ENCODE results near the gene TMEM163. TPM values are rescaled to one million over a fixed set of nuclear protein-coding genes. Genes with fewer than 3 reads are reported as not detected.

Gene TMEM163
- total RNA-seq, 1 experiment from 2014 or later, result 2.5 TPM

- intact Hi-C loops (cut with micrococcal nuclease; ENCODE audit: unreplicated experiment), result loop anchor here (5.0 kb wide), 2 partner anchors 164 to 179 kb away; no protein-coding TSS in a partner anchor
- peak overlapping the region; percentile 88 for H3K27ac Mint-ChIP-seq (ENCODE audit: unreplicated experiment)
- BruUV-seq (replicated peaks), result no TSS peak
- peaks cover 98% of the 10 kb centered on the region for H3K4me1 Mint-ChIP-seq (ENCODE audit: low read depth, unreplicated experiment)
- no peaks in the 10 kb centered on the region for H3K9me3 Mint-ChIP-seq (ENCODE audit: low read depth, unreplicated experiment)
- DNase-seq, result no peak
- peaks cover 29% of the 10 kb centered on the region for H3K36me3 Mint-ChIP-seq (ENCODE audit: insufficient read depth, unreplicated experiment)
- no peak for TF ChIP-seq CTCF (IDR thresholded peaks at IDR 0.05; ENCODE audit: unreplicated experiment)
- CTCF ChIA-PET, result interaction anchor here (0.8 to 3.1 kb wide), 12 partner anchors 19 to 525 kb away, joined by 3 to 35 read pairs (median 7); no protein-coding TSS in a partner anchor
- H3K4me3 Mint-ChIP-seq (ENCODE audit: low read depth, unreplicated experiment), result peak overlapping the region; percentile 60
- H3K27me3 Mint-ChIP-seq (ENCODE audit: unreplicated experiment), result no peaks in the 10 kb centered on the region
Measured at GRCh38 chr2:134411279-134411827, 307.4 kb downstream of the TMEM163 start.

- intact Hi-C loops (cut with micrococcal nuclease; ENCODE audit: unreplicated experiment), result loop anchor here (5.0 kb wide), 2 partner anchors 164 to 179 kb away; no protein-coding TSS in a partner anchor
- BruUV-seq (replicated peaks), result no TSS peak
- H3K36me3 Mint-ChIP-seq (ENCODE audit: insufficient read depth, unreplicated experiment), result peaks cover 33% of the 10 kb centered on the region
Measured at GRCh38 chr2:134410831-134411231, 308.0 kb downstream of the TMEM163 start.

GRCh38 chr2:134410006-134410405 is 308.8 kb downstream of the TMEM163 start:
- Mint-ChIP-seq H3K27ac (ENCODE audit: unreplicated experiment) (no peak overlapping the region), H3K27me3 (ENCODE audit: unreplicated experiment) (no peaks in the 10 kb centered on the region), H3K4me3 (ENCODE audit: low read depth, unreplicated experiment) (no peak overlapping the region), H3K4me1 (ENCODE audit: low read depth, unreplicated experiment) (peaks cover 95% of the 10 kb centered on the region), H3K9me3 (ENCODE audit: low read depth, unreplicated experiment) (no peaks in the 10 kb centered on the region), H3K36me3 (ENCODE audit: insufficient read depth, unreplicated experiment) (peaks cover 33% of the 10 kb centered on the region)
- CTCF ChIA-PET, result interaction anchor here (3.1 kb wide), 1 partner anchor 41 kb away, joined by 35 read pairs; no protein-coding TSS in a partner anchor
- DNase-seq, result no peak
- TF ChIP-seq CTCF (IDR thresholded peaks at IDR 0.05; ENCODE audit: unreplicated experiment), result no peak
- intact Hi-C loops (cut with micrococcal nuclease; ENCODE audit: unreplicated experiment), result loop anchor here (5.0 kb wide), 2 partner anchors 163 to 178 kb away; no protein-coding TSS in a partner anchor
- BruUV-seq (replicated peaks), result no TSS peak

More at GRCh38 chr2:134410831-134411231, 308.0 kb downstream of the TMEM163 start:
- Mint-ChIP-seq H3K4me3 (ENCODE audit: low read depth, unreplicated experiment) (peak overlapping the region; percentile 60), H3K27me3 (ENCODE audit: unreplicated experiment) (no peaks in the 10 kb centered on the region), H3K4me1 (ENCODE audit: low read depth, unreplicated experiment) (peaks cover 98% of the 10 kb centered on the region), H3K27ac (ENCODE audit: unreplicated experiment) (peak overlapping the region; percentile 88), H3K9me3 (ENCODE audit: low read depth, unreplicated experiment) (no peaks in the 10 kb centered on the region)
- CTCF ChIA-PET, result interaction anchor here (0.8 to 3.1 kb wide), 7 partner anchors 19 to 525 kb away, joined by 3 to 35 read pairs (median 11); no protein-coding TSS in a partner anchor
- no peak for TF ChIP-seq CTCF (IDR thresholded peaks at IDR 0.05; ENCODE audit: unreplicated experiment)
- DNase-seq, result no peak

- H3K27ac Mint-ChIP-seq (ENCODE audit: unreplicated experiment), result no peak overlapping the region
- intact Hi-C loops (cut with micrococcal nuclease; ENCODE audit: unreplicated experiment), result no loop called here
- H3K9me3 Mint-ChIP-seq (ENCODE audit: low read depth, unreplicated experiment), result no peaks in the 10 kb centered on the region
- BruUV-seq (replicated peaks), result no TSS peak
- H3K36me3 Mint-ChIP-seq (ENCODE audit: insufficient read depth, unreplicated experiment), result peaks cover 29% of the 10 kb centered on the region
- no peak for DNase-seq
- no peak overlapping the region for H3K4me3 Mint-ChIP-seq (ENCODE audit: low read depth, unreplicated experiment)
- CTCF ChIA-PET, result interaction anchor here (1.5 kb wide), 1 partner anchor 41 kb away, joined by 4 read pairs; no protein-coding TSS in a partner anchor
- TF ChIP-seq CTCF (IDR thresholded peaks at IDR 0.05; ENCODE audit: unreplicated experiment), result no peak
- H3K4me1 Mint-ChIP-seq (ENCODE audit: low read depth, unreplicated experiment), result peaks cover 83% of the 10 kb centered on the region
- no peaks in the 10 kb centered on the region for H3K27me3 Mint-ChIP-seq (ENCODE audit: unreplicated experiment)
Measured at GRCh38 chr2:134408791-134409190, 310.0 kb downstream of the TMEM163 start.

All from Calu3 (cell line).